Activated CD8-positive, alpha-beta memory T cell treated with anti-CD3 and anti-CD28 coated beads, Interleukin-2, amount 50 U/mL, for 1 hour (primary cell): ENCODE results near the gene LRIG3.
"Not testable (repeated sequence)": the region's sequence is repeated elsewhere in the genome, so short reads cannot be mapped to it uniquely, and the experiment has no call there.

Source experiments
- DNase-seq: peaks from one replicate; pipeline ENCODE4 v3.0.0-alpha.2; 2020; ENCODE audit errors: extremely low read depth

Gene LRIG3

DNA sequence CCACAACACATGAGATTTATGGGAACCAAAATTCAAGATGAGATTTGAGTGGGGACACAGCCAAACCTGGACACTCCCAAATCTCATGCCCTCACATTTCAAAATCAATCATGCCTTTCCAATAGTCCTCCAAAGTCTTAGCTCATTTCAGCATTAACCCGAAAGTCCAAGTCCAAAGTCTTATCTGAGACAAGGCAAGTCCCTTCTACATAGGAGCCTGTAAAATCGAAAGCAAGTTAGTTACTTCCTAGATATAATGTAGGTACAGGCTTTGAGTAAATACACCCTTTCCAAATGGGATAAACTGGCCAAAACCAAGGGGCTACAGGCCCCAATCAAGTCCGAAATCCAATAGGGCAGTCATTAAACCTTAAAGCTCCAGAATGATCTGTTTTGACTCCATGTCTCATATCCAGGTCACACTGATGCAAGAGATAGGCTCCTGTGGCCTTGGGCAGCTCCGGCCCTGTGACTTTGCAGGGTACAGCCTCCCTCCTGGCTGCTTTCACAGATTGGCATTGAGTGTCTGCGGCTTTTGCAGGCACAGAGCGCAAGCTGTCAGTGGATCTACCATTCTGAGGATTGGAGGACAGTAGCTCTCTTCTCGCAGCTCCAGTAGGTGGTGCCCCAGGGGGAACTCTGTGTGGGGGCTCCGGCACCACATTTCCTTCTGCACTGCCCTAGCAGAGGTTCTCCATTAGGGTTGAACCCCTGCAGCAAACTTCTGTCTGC is 60.1 kb downstream of the LRIG3 start:
- no peak for DNase-seq

DNA sequence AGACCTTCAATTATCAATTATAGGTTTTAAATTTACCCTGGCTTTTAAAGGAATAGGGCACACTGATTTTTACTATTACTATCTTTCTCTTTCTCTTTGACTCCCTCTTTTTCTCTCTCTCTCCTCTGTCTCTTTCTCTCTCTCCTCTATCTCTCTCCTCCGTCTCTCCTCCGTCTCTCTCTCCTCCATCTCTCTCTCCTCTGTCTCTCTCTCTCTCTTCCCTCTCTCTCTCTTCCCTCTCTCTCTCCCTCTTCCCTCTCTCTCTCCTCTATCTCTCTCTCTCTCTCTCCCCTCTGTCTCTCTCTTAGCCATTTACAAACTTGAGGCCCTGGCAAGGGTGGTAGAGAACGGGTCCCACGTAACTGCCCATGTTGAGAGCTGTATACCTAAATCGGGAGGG is 62.3 kb downstream of the LRIG3 start:
- no peak for DNase-seq

DNA sequence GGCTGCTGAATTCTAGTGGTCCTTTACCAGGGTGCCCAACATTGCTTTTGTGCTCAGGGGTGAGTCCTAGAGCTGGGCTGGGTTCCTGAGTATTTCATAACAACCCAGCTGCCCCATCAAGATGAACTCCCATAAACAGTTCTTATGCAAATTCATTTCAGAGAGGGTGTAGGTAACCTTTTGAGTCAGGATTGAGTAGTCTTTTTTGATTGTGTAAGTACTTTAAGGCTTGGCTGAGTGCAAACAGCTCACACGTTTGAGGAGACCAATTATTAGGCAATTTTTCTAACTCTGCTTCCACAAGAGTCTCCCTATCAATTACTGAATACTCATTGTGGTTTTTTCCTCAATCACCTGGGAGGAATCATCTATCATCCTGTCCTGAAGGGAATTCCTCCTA is 63.1 kb downstream of the LRIG3 start:
- not testable (repeated sequence) for DNase-seq

DNA sequence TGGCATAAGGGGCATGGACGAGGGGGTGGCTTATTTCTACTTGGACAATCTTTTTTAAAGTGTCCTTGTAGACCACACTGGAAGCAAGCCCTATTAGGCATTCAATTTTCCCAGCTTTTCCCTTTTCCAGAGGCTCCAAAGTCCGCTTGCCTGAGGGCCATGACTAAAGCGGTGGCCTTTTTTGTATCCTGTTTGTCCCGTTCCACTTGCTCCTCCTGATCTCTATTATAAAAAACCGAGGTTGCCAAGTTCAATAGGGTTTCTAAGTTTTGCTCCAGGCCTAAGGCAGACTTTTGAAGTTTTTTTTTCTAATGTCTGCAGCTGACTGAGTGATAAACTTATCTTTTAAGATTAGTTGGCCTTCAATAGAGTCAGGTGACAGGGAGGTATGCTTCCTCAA is 64.7 kb downstream of the LRIG3 start:
- not testable (repeated sequence) for DNase-seq

DNA sequence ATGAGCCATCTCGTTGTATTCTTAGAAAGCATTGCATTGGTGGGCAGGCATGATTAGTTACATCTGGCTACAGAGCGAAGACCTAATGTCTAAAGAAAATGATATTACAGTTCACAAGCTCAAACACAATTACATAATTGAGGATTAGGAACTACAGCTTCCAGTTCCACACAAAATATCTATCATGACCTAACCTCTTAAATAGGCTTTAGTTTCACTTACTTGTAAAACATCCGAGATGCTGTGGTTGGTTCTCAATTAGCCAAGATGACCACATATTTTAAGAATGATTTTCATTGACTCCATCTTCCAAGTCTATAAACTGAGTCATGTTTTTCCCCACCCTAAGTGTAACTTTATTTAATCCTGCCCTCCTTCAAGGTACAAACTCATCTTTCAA is 69.5 kb downstream of the LRIG3 start:
- DNase-seq: no peak

DNA sequence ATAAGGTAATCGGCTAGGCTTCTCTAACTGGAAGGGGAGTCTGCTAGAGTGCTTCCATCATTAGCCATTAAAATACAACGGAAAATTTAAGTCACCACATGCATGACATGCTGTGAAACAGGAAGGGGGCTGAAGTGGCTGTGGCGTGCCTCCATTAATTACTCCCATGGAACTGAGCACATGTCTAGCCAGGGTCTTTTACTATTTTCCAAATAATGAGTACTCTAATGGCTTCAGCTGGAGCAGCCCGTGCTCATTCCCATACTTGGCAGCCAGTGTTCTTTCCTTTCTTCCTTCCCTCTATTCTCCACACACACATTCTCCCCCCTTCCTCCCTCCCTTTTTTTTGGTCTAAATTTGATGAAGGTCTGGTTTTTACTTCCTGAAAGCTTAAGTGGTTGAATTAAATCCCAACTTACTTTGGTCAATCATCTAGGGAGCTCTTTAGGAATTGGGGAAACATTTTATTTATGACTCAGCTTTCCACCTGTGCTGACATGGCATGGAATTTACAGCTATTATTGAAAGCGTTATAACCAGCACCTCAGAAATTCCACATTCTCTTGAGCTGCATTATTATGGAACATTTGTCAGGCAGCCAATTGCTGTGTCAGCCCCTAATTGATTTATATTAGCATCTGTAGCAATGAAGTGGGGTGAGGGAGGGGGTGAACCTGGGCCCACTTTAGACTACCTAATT is 72.3 kb downstream of the LRIG3 start:
- no peak for DNase-seq

- DNase-seq: no peak
Measured at GRCh38 chr12:58844161-58844560, 76.1 kb downstream of the LRIG3 start.

GRCh38 chr12:58841058-58841798 is 79.1 kb downstream of the LRIG3 start:
- DNase-seq: no peak

- DNase-seq: no peak
Measured at GRCh38 chr12:58833853-58834252, 86.5 kb downstream of the LRIG3 start.

DNA sequence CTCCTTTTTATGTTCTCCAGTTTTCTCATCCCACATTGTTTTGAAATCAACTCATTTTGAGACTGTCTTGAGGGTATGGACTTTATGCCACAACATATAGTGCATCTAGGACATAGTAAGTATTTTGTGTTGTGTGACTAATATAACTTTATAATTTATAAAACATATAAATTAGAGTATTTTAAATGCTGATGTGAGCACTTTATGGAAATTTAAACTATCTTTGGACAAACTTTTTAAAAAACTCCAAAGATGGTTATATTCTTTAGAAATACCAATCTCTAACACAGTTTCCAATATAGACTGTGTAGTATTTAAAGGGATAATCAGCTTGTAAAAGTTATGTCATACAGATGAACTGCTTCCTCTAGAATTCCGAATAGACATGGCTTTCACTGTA is 87.4 kb downstream of the LRIG3 start:
- no peak for DNase-seq
